Thyroid gland (tissue), 4 donors: ENCODE measurements around the gene TBC1D2B. TPM values are rescaled to one million over a fixed set of nuclear protein-coding genes. Genes with fewer than 3 reads are reported as not detected.
A peak's percentile ranks its signal among the peaks of the same experiment; 100 is the strongest.

Source experiments
- DNase-seq, 2 donors: peaks; one replicate each; pipeline ENCODE4 v3.0.0-alpha.2; 2019
- H3K27ac ChIP-seq, 3 donors: fragments of 200-600 bp; sonication (generic); 1 replicate in 2 of 3; 2 replicates in 1 of 3; pipeline ENCODE4 v1.5.1; 2016 to 2019; ENCODE audit warnings: mild to moderate bottlenecking in 1 of 3, moderate library complexity in 1 of 3
- H3K27me3 ChIP-seq: fragments of 200-600 bp; sonication (generic); one replicate; pipeline ENCODE4 v1.5.1; 2019
- H3K36me3 ChIP-seq, 2 donors: fragments of 200-600 bp; sonication (generic); one replicate each; pipeline ENCODE4 v1.5.1; 2016 to 2019
- H3K4me1 ChIP-seq, 2 donors: fragments of 200-600 bp; sonication (generic); one replicate each; pipeline ENCODE4 v1.5.1; 2017 to 2019
- H3K4me3 ChIP-seq, 3 donors: fragments of 200-600 bp; sonication (generic); replicated peaks in 1 of 3; 1 replicate in 2 of 3; 2 replicates in 1 of 3; pipeline ENCODE4 v1.5.1; 2016; ENCODE audit warnings: mild to moderate bottlenecking in 1 of 3
- H3K9me3 ChIP-seq: fragments of 200-600 bp; sonication (generic); one replicate; pipeline ENCODE4 v1.5.1; 2017
- CTCF ChIP-seq, 6 experiments: fragments of 200-600 bp in 3 of 6; fragments of 450-650 bp in 3 of 6; sonication (generic) in 3 of 6; IDR thresholded peaks; one replicate each; pipeline ENCODE4 v1.5.1; 2016 to 2019; ENCODE audit warnings: antibody characterized with exemption in 6 of 6, mild to moderate bottlenecking in 2 of 6, inconsistent platforms in 1 of 6, moderate library complexity in 1 of 6
- POLR2A ChIP-seq, 2 donors: fragments of 450-650 bp; IDR thresholded peaks; one replicate each; pipeline ENCODE4 v1.6.1; 2017; ENCODE audit warnings: antibody characterized with exemption in 2 of 2, mild to moderate bottlenecking in 2 of 2, moderate library complexity in 1 of 2
- WGBS, 2 donors: methylation state at CpG; one replicate each; pipeline ENCODE4 v1.1.5; 2017; 5-methylcytosine and 5-hydroxymethylcytosine counted together
- intact Hi-C: fragments of 100-400 bp; cut with DNase I; formaldehyde crosslinking; loops from one replicate; pipeline ENCODE4 v1.15.1; 2023
- total RNA-seq, 4 donors: library from RNA; depleted of rRNA; stranded (reverse); fragments of >200 nt; gene quantifications; one replicate each; pipeline ENCODE4 v1.2.3, GENCODE V29; 2016

The TBC1D2B gene
- total RNA-seq, 4 donors from 2014 or later: 32.8 to 54.0 (median 40.1) TPM

- intact Hi-C loops: no loop called here
- no peak overlapping the region for H3K4me3 ChIP-seq
- 82 to 86% methylated on average over 9 to 10 of the region's 17 CpGs for WGBS, 2 donors
- peaks cover 23 to 31% of the 10 kb centered on the region in 2 donors for H3K36me3 ChIP-seq
- TF ChIP-seq CTCF (IDR thresholded peaks at IDR 0.05) (no peak), POLR2A (IDR thresholded peaks at IDR 0.05) (no peak)
- no peaks in the 10 kb centered on the region for H3K27me3 ChIP-seq
- H3K4me1 ChIP-seq: peaks cover 15 to 36% of the 10 kb centered on the region in 2 donors
- H3K9me3 ChIP-seq: no peaks in the 10 kb centered on the region
- no peak overlapping the region for H3K27ac ChIP-seq
- DNase-seq: peak; percentile 40 to 70
Measured at GRCh38 chr15:78007964-78008886, 69.3 kb downstream of the TBC1D2B start.

GRCh38 chr15:78007211-78007931, 70.1 kb downstream of the TBC1D2B start:
- Histone ChIP-seq H3K4me1 (peaks cover 15 to 36% of the 10 kb centered on the region in 2 donors), H3K27ac (no peak overlapping the region), H3K36me3 (peaks cover 19 to 32% of the 10 kb centered on the region in 2 donors), H3K27me3 (no peaks in the 10 kb centered on the region), H3K4me3 (no peak overlapping the region), H3K9me3 (no peaks in the 10 kb centered on the region)
- intact Hi-C loops: no loop called here
- 90 to 92% methylated on average over 9 to 11 of the region's 11 CpGs for WGBS, 2 donors
- TF ChIP-seq CTCF (IDR thresholded peaks at IDR 0.05): no peak
- no peak for TF ChIP-seq POLR2A (IDR thresholded peaks at IDR 0.05)
- no peak for DNase-seq

- no peak overlapping the region for H3K4me3 ChIP-seq
- H3K27me3 ChIP-seq: no peaks in the 10 kb centered on the region
- peaks cover 20 to 30% of the 10 kb centered on the region in 2 donors for H3K36me3 ChIP-seq
- peaks cover 15 to 36% of the 10 kb centered on the region in 2 donors for H3K4me1 ChIP-seq
- TF ChIP-seq CTCF (IDR thresholded peaks at IDR 0.05): no peak
- TF ChIP-seq POLR2A (IDR thresholded peaks at IDR 0.05): no peak
- WGBS, 2 donors: 87 to 91% methylated on average over 13 of the region's 13 CpGs
- intact Hi-C loops: no loop called here
- no peaks in the 10 kb centered on the region for H3K9me3 ChIP-seq
- peak; percentile 56 to 67 for DNase-seq
- H3K27ac ChIP-seq: no peak overlapping the region
Measured at GRCh38 chr15:78006567-78007205, 70.8 kb downstream of the TBC1D2B start.

- intact Hi-C loops: no loop called here
- WGBS, 2 donors: 16 to 19% methylated on average over 9 to 10 of the region's 10 CpGs
Measured at GRCh38 chr15:78004919-78005634, 72.4 kb downstream of the TBC1D2B start.

More at GRCh38 chr15:78004919-78005634, 72.4 kb downstream of the TBC1D2B start:
- Histone ChIP-seq H3K36me3 (peaks cover 25 to 37% of the 10 kb centered on the region in 2 donors), H3K27ac (peak overlapping the region; percentile 25 to 59 (median 42)), H3K27me3 (no peaks in the 10 kb centered on the region), H3K4me3 (no peak overlapping the region), H3K4me1 (peaks cover 15 to 36% of the 10 kb centered on the region in 2 donors), H3K9me3 (no peaks in the 10 kb centered on the region)
- peak; percentile 95 for DNase-seq
- TF ChIP-seq POLR2A (IDR thresholded peaks at IDR 0.05): no peak
- TF ChIP-seq CTCF (IDR thresholded peaks at IDR 0.05): peak in 4 of 6 experiments; percentile 25 to 45 (median 42)
